Fibroblast of the aortic adventitia (primary cell): ENCODE measurements around the gene DCLRE1B. TPM values are rescaled to one million over a fixed set of nuclear protein-coding genes. Genes with fewer than 3 reads are reported as not detected.

ENCODE experiments used
- DNase-seq: peaks from one replicate; pipeline ENCODE4 v3.0.0-alpha.2; 2010; ENCODE audit warnings: low read depth
- H3K4me3 ChIP-seq: 2 replicates; pipeline ENCODE4 v1.5.1; 2011; ENCODE audit warnings: low read depth, mild to moderate bottlenecking, control low read depth, low read length, moderate library complexity
- total RNA-seq: library from RNA; depleted of rRNA; stranded (reverse); fragments of >200 nt; gene quantifications from 2 replicates; pipeline ENCODE4 v1.2.3, GENCODE V29; 2012; ENCODE audit warnings: low replicate concordance
- TF ChIP-seq, protein P1 (sequence below): IDR thresholded peaks from 2 replicates; pipeline ENCODE4 v1.5.1; 2011; ENCODE audit warnings: mild to moderate bottlenecking, low read length, control low read depth, inconsistent platforms; ENCODE audit not compliant: insufficient read depth

The DCLRE1B gene
- total RNA-seq, 1 donor, result 14.1 TPM

- H3K4me3 ChIP-seq, result peak overlapping the region; percentile 98
- peak; percentile 83 for DNase-seq
- TF ChIP-seq, protein P1, sequence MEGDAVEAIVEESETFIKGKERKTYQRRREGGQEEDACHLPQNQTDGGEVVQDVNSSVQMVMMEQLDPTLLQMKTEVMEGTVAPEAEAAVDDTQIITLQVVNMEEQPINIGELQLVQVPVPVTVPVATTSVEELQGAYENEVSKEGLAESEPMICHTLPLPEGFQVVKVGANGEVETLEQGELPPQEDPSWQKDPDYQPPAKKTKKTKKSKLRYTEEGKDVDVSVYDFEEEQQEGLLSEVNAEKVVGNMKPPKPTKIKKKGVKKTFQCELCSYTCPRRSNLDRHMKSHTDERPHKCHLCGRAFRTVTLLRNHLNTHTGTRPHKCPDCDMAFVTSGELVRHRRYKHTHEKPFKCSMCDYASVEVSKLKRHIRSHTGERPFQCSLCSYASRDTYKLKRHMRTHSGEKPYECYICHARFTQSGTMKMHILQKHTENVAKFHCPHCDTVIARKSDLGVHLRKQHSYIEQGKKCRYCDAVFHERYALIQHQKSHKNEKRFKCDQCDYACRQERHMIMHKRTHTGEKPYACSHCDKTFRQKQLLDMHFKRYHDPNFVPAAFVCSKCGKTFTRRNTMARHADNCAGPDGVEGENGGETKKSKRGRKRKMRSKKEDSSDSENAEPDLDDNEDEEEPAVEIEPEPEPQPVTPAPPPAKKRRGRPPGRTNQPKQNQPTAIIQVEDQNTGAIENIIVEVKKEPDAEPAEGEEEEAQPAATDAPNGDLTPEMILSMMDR, result no peak
Measured at GRCh38 chr1:113931451-113931851, 26.3 kb downstream of the DCLRE1B start.

DNA sequence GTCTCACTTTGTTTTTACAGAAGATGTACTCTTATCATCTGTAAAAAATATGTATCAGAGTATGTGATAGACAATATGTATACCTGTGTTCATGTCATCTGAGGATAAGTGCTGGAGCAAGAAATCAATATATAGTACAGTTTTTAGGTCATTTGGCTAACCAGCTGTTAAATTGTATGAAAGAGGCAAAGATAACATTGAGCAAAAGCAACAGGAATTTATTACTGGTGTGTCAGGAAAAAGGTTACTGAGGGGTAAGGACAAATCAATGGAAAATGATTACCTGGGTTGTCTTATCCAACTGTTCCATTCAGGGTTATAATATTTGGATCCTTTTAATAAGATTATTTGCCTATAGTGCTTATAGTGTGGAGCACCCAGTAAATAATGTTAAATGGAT, 28.9 kb downstream of the DCLRE1B start:
- DNase-seq, result no peak
- TF ChIP-seq, protein P1, result no peak
- H3K4me3 ChIP-seq, result no peak overlapping the region

GRCh38 chr1:113934511-113935055, 29.5 kb downstream of the DCLRE1B start:
- TF ChIP-seq, protein P1, result no peak
- no peak overlapping the region for H3K4me3 ChIP-seq
- DNase-seq, result no peak

- no peak overlapping the region for H3K4me3 ChIP-seq
- DNase-seq, result no peak
- TF ChIP-seq, protein P1, result no peak
Measured at GRCh38 chr1:113935176-113935575, 30.1 kb downstream of the DCLRE1B start.

GRCh38 chr1:113935970-113936369, 30.8 kb downstream of the DCLRE1B start:
- no peak for DNase-seq
- TF ChIP-seq, protein P1, result no peak

DNA sequence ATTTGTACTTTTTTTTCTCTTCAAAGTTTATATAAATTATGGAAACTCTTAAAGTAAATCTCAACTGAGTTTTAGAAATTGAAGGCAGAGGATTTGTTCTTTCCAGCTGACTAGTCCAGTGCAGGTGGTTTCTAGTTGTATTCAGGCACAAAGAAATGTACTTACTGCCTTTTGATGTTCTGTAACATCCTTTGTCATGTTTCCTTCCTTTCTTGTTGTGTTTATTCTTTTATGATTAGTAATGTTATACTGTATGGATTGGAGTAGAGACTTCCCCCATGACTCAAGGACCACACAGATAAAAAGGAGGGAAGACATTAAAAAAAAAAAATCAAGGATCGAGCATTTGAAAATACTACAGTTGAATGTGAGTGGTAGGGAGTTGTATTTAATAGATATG, 32.0 kb downstream of the DCLRE1B start:
- DNase-seq, result no peak
- TF ChIP-seq, protein P1, result no peak
- H3K4me3 ChIP-seq, result no peak overlapping the region

More at GRCh38 chr1:113935970-113936369, 30.8 kb downstream of the DCLRE1B start:
- no peak overlapping the region for H3K4me3 ChIP-seq

- H3K4me3 ChIP-seq, result no peak overlapping the region
- TF ChIP-seq, protein P1, result no peak
- DNase-seq, result no peak
Measured at GRCh38 chr1:113938192-113938591, 33.1 kb downstream of the DCLRE1B start.
